ENCODE results near the gene SHISA6. TPM values are rescaled to one million over a fixed set of nuclear protein-coding genes. Genes with fewer than 3 reads are reported as not detected.

SHISA6 gene
- polyA plus RNA-seq, 1 donor (not counting 4 experiments of a cell fraction or from before 2014, with no cell fraction given): 2.2 TPM

DNA sequence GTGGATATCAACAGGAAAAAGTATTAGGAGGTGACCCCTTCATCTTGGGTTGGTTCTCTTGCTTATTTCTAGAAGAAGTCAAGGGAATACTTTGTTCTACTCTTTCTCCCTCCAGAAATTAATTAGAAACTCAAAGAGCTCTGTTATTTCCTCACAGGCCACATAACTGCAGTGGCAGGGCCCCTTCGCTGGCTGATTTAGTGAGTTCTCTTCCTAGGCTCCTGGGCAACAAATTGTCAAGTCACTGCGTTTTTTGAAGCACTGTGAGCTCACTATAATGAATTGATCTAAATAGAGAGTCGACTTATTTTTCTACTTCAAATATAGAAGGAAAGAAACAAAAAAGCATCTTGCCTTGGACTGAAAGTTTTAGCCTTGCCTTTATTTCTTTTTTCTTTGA, 4.8 kb downstream of the SHISA6 start:
- Histone ChIP-seq H3K9me1 (ENCODE audit: control insufficient read depth, extremely low read depth, insufficient read depth, low read length) (no peaks in the 10 kb centered on the region), H3K9ac (ENCODE audit: control insufficient read depth, extremely low read depth, insufficient read depth, low read length) (no peak overlapping the region), H3K79me2 (ENCODE audit: control insufficient read depth, insufficient read depth, low read length) (no peaks in the 10 kb centered on the region), H3K36me3 (ENCODE audit: control insufficient read depth in 2 of 2, extremely low read depth in 1 of 2, insufficient read depth in 2 of 2, low read length in 2 of 2) (no peaks in the 10 kb centered on the region), H3K4me3 (ENCODE audit: control insufficient read depth in 2 of 3, extremely low read depth in 1 of 3, insufficient read depth in 2 of 3, low read depth in 1 of 3, low read length in 3 of 3) (no peak overlapping the region), H3K9me3 (ENCODE audit: control insufficient read depth, low read depth, low read length) (no peaks in the 10 kb centered on the region), H3K4me1 (ENCODE audit: control insufficient read depth, extremely low read depth, insufficient read depth, low read length) (peaks cover 28% of the 10 kb centered on the region), H3K27me3 (ENCODE audit: control insufficient read depth, extremely low read depth, insufficient read depth, low read length) (peaks cover 4% of the 10 kb centered on the region), H3K4me2 (ENCODE audit: control insufficient read depth, extremely low read depth, insufficient read depth, low read depth, low read length) (no peak overlapping the region), H3K27ac (ENCODE audit: control insufficient read depth, insufficient read depth, low read length) (no peak overlapping the region), H4K20me1 (ENCODE audit: control insufficient read depth, extremely low read depth, insufficient read depth, low read length) (no peaks in the 10 kb centered on the region), H2AFZ (ENCODE audit: control insufficient read depth, low read length) (no peak overlapping the region)
- TF ChIP-seq EZH2 (IDR thresholded peaks at IDR 0.05; ENCODE audit: low read length): no peak
- TF ChIP-seq, protein P1, sequence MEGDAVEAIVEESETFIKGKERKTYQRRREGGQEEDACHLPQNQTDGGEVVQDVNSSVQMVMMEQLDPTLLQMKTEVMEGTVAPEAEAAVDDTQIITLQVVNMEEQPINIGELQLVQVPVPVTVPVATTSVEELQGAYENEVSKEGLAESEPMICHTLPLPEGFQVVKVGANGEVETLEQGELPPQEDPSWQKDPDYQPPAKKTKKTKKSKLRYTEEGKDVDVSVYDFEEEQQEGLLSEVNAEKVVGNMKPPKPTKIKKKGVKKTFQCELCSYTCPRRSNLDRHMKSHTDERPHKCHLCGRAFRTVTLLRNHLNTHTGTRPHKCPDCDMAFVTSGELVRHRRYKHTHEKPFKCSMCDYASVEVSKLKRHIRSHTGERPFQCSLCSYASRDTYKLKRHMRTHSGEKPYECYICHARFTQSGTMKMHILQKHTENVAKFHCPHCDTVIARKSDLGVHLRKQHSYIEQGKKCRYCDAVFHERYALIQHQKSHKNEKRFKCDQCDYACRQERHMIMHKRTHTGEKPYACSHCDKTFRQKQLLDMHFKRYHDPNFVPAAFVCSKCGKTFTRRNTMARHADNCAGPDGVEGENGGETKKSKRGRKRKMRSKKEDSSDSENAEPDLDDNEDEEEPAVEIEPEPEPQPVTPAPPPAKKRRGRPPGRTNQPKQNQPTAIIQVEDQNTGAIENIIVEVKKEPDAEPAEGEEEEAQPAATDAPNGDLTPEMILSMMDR (optimal IDR thresholded peaks at IDR 0.05 in 1 of 3, IDR thresholded peaks at IDR 0.05 in 1 of 3, conservative IDR thresholded peaks at IDR 0.05 in 1 of 3; ENCODE audit: extremely low read depth in 1 of 3, insufficient read depth in 2 of 3, low read length in 3 of 3): no peak
- DNase-seq (ENCODE audit: low read depth, low spot score): no peak
- dilution Hi-C loops (cut with MboI; ENCODE audit: extremely low pct_ligation_motif_present, low sequenced_read_pairs): no loop called here
- no peak for FAIRE-seq

DNA sequence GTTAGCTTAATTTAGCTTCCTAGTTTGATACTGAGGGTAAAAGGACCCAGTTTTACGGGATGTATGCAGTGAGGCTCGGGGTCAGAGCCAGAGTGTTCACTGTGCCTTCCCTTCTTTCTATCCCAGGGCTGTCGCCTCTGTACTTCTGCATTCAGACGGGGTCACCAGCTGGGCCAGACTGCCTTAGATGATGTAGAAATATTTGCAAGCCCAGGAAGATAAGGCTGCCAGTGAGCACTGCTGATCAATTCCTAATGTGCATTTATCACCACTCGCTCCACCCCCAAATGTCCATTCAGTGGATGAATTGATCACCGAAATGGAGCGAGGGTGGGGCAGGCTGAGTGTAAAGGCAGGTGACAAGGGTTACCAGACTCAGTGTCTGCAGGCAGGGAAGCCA, 9.1 kb downstream of the SHISA6 start:
- no peaks in the 10 kb centered on the region for H3K79me2 ChIP-seq (ENCODE audit: control insufficient read depth, insufficient read depth, low read length)
- H3K27ac ChIP-seq (ENCODE audit: control insufficient read depth, insufficient read depth, low read length): no peak overlapping the region
- DNase-seq (ENCODE audit: low read depth, low spot score): no peak
- H3K36me3 ChIP-seq (ENCODE audit: control insufficient read depth in 2 of 2, extremely low read depth in 1 of 2, insufficient read depth in 2 of 2, low read length in 2 of 2): no peaks in the 10 kb centered on the region
- H3K9ac ChIP-seq (ENCODE audit: control insufficient read depth, extremely low read depth, insufficient read depth, low read length): no peak overlapping the region
- FAIRE-seq: no peak
- no peak overlapping the region for H3K4me3 ChIP-seq (ENCODE audit: control insufficient read depth in 2 of 3, extremely low read depth in 1 of 3, insufficient read depth in 2 of 3, low read depth in 1 of 3, low read length in 3 of 3)
- H3K27me3 ChIP-seq (ENCODE audit: control insufficient read depth, extremely low read depth, insufficient read depth, low read length): no peaks in the 10 kb centered on the region
- TF ChIP-seq EZH2 (IDR thresholded peaks at IDR 0.05; ENCODE audit: low read length): no peak
- TF ChIP-seq, protein P1 (optimal IDR thresholded peaks at IDR 0.05 in 1 of 3, IDR thresholded peaks at IDR 0.05 in 1 of 3, conservative IDR thresholded peaks at IDR 0.05 in 1 of 3; ENCODE audit: extremely low read depth in 1 of 3, insufficient read depth in 2 of 3, low read length in 3 of 3): no peak
- no peak overlapping the region for H2AFZ ChIP-seq (ENCODE audit: control insufficient read depth, low read length)
- H3K4me1 ChIP-seq (ENCODE audit: control insufficient read depth, extremely low read depth, insufficient read depth, low read length): peaks cover 20% of the 10 kb centered on the region
- no peak overlapping the region for H3K4me2 ChIP-seq (ENCODE audit: control insufficient read depth, extremely low read depth, insufficient read depth, low read depth, low read length)
- no peaks in the 10 kb centered on the region for H3K9me3 ChIP-seq (ENCODE audit: control insufficient read depth, low read depth, low read length)
- H3K9me1 ChIP-seq (ENCODE audit: control insufficient read depth, extremely low read depth, insufficient read depth, low read length): no peaks in the 10 kb centered on the region
- dilution Hi-C loops (cut with MboI; ENCODE audit: extremely low pct_ligation_motif_present, low sequenced_read_pairs): no loop called here
- H4K20me1 ChIP-seq (ENCODE audit: control insufficient read depth, extremely low read depth, insufficient read depth, low read length): no peaks in the 10 kb centered on the region
